HG03442 (cell line): ENCODE measurements around the gene RAP2A.

ENCODE experiments used
- ATAC-seq: cut with Tn5 transposase; IDR thresholded peaks from one replicate; pipeline ENCODE4 v1.9.1; 2021; ENCODE audit warnings: mild to moderate bottlenecking, moderate library complexity; ENCODE audit not compliant: unreplicated experiment

RAP2A gene

DNA sequence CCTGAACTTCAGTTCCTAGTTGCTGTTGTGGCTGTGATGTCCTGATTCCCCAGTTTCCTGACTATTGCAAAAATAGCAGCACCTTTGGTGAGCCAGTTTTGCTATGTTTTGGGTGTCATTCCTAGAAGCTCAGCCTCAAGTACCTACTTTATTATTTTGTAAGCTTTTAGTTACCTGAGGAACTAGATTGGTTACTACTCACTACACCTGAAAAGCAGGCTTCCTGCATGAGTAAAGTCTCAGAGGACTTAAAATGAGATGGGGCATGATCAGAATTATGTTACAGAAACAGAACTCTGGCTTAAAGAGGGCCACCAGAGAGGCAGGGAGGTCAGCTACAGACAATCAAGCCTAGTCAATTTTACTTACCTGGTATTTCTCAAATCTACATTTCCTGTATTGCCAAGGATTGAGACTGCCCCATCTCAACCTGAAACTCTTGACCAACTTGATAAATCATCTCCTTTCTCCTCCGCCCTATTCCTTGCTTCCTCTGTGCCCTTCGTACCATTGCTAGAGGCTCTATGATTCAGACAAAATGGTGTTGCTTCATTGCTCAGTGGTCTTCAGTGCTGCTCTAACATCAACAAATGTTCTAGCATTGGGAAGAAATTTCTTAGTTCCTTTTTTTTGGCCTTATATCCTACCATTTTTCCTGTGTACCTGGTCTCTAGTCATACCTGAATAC is 58.9 kb downstream of the RAP2A start:
- ATAC-seq = no peak

DNA sequence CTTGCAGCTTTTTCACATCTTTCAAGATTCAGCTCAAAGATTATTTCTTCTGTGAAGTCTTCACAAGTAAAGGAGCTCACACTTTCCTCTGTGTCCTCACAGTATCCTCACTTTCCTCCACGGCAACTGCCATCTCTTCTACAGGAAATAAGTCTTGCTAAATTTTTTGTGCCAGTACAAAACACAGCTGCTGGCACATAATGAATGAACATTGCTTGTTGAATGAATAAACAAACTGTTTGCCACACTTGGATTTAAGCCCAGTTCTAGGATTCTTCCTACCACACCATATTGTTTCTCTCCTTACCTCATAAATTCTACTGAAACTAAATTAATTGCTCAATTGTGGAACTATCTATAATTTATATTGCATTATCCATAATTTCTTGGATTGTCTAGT is 59.5 kb downstream of the RAP2A start:
- ATAC-seq = no peak

DNA sequence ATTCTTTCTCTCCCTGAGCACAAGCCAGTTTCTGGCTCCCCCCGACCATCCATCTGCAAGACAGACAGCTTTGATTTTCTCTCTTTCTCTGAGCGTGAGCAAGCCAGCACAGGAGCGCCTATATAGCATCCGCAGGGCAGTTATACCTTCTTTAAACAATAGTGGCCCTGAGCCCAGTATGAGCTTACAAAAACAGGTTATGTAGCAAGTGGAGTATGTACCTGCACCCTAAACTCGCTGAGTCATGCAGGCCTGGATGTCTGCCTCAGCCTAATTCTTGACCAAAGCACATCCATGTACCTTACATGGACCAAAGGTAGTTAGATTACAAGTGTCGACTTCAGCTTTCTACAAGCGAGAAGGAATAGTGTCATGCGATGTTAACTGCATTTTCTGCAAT is 61.7 kb downstream of the RAP2A start:
- no peak for ATAC-seq

DNA sequence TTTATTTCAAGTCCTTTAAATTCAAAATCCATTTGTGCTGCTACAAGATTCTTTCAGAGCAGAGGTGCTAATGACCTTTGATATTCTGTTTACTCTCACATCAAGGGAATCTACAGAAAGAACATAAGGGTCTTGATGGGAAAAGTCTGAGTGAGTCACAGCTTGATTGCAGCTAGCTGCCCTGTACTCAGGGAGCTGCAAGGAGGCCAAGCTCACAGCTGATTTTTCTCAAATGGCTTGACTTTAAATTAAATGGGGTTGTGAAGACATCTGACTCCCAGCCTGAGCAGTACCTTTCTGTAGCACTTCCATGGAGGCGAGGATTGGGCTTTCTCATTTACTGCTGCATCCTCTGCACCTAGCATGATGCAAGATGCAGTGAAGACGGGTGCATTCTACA is 62.5 kb downstream of the RAP2A start:
- no peak for ATAC-seq

DNA sequence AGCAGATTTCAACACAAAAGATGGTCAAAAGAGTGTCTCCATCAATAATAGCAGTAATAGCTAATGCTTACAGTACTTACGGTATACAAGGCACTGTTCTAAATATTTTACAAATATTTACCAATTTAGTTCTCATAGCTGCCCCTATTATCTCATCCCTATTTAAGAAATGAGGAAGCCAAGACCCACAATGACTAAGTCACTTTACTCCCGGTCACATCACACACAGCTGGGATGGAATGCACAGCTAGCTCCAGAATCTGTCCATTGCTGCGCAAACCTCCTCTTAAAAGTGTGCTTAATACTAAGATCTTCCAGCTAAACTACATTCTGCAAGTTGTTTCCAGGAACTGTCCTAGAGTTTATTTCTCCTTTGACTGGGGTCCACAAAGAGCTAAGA is 63.4 kb downstream of the RAP2A start:
- ATAC-seq = no peak

DNA sequence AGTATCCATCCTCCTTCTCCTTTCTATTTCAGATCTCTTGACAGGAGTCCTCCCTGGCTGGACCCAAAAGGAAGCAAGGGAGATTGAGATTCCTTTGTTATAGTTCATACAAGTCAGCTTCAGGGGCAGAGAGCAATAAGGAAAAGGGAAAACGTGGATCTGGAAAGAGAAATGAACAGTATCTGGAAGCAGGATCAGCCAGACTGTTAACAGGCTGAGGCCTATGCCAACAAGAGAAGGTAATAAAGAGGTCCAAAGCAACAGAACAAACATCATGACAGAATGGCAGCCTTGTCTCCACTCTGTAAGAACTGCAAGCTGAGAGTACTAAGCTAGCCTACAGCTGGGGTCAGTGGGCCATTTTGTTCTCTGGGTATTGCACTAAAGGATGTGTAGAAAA is 64.5 kb downstream of the RAP2A start:
- ATAC-seq = no peak

DNA sequence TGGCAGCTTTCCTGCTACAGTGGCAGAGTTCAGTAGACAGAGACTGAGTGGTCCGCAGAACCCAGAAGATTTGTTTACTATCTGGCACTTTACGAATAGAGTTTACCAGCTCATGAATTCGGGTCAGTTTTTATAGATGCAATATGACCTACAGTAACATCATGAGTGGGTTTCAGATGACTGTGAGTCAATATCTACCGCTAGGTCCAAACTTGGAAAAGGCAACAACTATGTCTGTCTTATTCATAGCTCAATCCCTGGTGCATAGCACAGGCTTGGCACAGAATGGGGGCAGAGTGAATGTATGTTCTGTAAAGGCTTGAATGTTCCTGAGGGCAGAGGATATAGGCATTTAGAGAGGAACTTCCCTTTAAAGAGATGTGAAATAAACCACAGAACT is 65.2 kb downstream of the RAP2A start:
- ATAC-seq = no peak

DNA sequence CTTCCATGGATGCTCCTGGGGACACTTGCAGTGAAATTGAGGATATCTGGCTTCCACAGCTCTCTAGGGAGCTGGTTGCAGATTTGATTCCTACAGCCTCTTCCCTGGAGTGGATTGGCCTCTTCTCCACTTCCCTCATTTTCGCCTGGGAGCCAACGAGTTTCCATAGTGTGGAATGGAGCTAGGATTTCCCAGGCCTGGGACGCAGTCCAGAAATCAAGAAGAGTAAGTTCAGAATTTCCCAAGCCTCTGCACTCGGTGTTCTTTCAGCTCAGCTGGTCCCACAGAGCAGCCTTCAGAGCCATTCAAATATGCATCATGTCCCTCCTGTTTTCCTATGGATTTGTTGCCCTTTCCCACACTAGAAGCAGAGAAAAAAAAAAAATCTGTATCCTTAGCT is 68.2 kb downstream of the RAP2A start:
- ATAC-seq = no peak

DNA sequence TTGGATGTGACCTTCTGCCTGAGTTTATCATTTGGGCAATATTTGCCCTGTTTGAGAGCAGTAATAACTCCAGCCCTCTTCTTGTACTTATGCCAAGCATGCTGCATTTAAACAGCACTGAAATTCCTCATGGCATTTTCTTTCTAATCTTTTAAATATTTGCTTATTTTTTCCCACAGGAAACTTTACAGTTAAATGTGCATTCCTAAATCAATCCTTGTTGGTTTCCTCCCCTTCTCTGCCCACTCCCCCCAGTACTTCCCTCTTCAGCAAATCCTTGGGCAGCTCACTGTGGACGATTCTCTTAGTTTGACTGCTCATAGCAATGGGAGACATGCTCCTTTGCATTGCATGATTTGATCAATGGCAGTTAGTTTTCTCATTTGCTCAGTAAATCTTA is 68.7 kb downstream of the RAP2A start:
- ATAC-seq = no peak

DNA sequence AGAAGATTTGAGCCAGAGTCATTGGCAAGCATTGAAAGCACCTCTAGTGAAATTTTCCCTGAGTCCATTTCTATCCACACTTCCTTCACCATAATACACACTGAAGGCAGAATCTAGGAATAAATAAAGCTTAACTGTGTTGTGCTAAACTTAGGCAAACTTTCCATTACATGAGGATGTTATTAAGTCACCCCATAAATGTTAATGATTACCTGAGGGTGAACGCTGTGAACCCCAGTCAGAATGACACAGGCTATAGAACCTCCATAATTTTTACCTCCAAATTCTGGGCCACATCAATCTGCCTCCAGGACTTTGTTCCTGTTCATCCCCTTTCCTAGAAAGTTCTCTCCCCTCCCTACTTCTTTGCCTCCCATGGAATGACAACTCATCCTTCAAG is 71.0 kb downstream of the RAP2A start:
- no peak for ATAC-seq

DNA sequence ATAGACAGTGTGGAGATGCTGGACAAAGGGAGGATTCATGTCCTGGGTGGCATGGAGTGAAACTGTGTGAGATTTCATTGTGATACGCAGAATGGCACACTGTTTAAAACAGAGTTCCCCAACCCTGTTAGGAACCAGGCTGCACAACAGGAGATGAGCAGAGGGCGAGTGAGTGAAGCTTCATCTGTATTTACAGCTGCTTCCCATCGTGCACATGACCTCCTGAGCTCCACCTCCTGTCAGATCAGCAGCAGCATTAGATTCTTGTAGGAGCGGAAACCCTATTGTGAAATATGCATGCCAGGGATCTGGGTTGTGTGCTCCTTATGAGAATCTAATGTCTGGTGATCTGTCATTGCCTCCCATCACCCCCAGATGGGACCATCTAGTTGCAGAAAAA is 72.5 kb downstream of the RAP2A start:
- ATAC-seq = no peak

DNA sequence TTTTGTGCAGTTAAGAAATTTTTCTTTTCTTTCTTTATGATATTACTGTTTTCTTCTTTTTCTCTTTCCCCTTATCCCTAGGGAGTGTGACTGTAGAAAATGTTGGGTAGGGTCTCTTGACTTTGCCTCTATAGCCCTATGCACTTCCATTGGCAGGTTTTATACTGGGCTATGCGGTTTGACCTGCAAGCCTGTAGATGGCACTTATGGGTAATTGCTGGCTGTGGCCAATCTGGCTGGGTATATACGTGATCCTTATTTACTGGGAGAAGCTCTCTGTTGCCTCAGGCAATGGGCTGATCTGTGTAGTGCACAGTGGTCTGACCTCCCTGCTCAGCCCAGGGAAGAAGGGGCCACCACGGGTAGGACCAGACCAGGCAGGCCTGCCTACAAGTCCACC is 78.8 kb downstream of the RAP2A start:
- ATAC-seq = no peak

DNA sequence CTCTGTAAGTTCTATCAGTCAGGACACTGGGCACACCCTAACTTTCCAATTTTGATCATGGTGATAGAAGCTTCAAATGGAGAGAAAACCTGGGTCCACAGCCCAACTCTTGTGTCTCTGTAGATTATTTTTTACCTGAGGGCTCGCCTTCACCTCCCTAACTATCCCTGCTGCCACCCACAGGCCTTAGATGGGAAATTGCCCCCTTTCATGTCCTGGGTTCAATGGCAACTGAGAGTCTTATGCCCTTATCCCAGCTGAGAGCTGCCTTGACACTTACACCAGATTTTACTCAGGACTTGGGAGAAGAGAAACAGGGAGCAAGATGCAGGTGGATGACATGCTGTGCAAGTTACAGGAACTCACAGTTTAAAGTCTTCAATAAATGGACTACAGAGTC is 81.7 kb downstream of the RAP2A start:
- ATAC-seq = no peak

DNA sequence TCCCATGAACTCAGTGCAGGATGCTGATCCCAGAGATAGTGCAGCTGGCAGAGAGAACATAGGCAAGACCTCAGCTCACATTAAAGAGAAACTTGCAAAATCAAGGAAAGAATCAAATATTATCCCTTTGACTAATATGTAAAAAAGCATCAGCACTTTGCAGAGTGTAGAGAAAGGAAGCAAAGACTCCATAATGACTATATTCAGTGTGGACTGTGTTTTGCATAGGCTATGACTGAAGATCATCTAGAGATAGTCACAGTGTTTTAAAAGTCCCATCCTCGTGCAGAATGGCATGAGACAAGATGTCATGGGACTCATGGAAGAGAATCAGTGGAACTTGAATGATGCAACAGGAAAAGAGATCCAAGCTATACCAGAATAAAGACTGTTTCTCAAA is 84.0 kb downstream of the RAP2A start:
- ATAC-seq = no peak
